ENCODE measurements around the gene ESPN.

ESPN gene

GRCh38 chr1:6500544-6501278 is 76.1 kb downstream of the ESPN start:
- no peak for DNase-seq

DNA sequence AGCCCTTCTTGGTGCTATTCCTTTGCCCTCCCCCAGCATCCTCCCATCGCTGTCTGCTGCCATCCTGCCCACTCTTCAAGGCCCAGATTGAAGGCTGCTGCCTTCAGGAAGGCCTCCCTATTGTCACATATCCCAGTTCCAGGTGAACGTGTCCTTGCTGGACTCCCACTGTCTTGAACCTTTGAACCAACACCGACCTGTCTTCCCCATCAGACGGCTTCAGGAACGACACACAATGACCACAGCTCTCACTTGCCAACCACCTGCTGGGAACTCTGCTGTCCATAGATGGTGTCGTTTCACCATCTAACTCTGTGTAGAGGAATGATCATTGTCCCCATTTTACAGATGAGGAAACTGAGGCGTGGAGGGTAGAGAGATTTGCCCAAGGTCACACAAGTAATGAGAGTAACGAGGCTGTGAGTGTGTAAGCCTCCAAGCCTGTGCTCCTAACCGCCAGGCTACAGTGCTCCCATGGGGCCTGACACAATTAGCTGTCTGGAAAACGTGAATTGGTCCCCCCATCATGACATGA is 76.8 kb downstream of the ESPN start:
- no peak for DNase-seq

GRCh38 chr1:6502000-6502891 is 77.7 kb downstream of the ESPN start:
- DNase-seq: no peak

DNA sequence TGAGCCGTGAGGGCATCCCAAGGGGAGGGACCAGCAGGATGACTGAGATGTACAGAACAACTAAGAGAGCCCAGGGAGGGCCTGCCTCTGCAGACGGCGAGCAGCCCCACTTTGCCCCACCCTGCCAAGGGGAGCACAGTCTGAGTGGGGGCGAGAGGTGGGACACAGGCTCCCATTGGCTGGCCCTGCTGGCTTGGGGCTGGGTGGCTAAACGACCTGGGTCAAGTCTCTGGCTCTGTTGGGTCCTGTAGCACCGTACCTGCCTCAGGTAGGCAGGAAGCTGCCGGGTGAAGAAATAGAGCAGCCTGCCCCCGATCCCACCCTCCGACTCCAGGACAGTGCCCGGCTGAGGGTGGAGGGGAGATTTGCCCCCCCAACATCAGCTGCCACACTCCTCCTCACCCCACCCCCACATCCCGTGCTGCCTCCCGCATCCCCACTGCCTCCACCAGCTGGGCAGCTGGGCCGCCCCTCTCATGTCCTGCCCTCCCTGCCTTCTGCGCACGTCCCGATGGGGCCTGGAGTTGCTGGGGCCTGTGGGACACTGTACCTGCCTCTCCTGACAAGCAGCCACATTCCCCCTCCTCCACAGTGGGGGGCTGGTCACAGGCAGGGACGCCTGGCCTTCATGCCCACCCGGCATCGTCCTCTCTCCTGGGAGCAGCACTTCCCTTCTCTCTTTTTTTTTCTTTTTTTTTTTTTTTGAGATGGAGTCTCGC is 79.5 kb downstream of the ESPN start:
- no peak for DNase-seq

- no peak for DNase-seq
Measured at GRCh38 chr1:6504887-6505286, 80.3 kb downstream of the ESPN start.

DNA sequence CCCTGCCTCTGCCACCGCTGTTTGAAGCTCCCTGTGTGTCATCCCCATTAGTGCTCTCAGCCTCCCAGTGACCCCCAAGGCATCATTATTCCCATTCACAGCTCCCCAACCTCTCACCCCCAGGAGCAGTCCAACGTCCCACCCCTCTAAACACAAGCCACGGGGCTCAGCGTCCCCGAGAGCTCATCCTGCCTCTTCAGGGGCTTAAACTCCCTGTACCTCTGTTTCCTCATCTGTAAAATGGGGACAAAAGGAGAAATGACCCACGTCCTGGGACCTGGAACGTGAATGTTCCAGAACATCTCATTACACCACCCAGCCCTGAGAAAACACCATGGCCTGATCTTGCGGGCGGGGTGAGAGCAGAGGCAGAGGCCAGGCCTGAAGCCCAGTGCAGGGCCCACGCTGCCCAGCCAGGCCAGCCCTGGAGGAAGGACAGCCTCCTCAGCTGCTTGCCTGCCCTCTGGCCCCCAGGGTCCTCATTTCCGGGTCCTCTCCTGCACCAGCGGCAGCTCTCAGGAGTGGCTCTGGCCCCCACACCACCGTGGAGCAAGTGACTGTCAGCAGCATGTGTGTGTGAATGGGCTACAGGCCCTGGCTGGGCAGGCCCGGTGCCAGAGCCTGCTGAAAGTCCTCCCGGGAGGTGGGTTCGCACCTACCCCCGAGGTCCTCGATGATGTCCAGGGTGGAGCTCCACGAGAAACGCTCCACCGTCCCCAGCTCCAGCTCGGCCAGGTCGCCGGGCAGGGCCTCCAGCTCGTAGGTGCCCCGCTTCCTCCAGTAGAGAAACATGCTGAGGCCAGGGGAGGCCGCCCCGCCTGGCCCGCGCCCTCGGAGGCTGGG is 81.0 kb downstream of the ESPN start:
- DNase-seq: no peak

GRCh38 chr1:6506210-6507036 is 81.8 kb downstream of the ESPN start:
- no peak for DNase-seq

DNA sequence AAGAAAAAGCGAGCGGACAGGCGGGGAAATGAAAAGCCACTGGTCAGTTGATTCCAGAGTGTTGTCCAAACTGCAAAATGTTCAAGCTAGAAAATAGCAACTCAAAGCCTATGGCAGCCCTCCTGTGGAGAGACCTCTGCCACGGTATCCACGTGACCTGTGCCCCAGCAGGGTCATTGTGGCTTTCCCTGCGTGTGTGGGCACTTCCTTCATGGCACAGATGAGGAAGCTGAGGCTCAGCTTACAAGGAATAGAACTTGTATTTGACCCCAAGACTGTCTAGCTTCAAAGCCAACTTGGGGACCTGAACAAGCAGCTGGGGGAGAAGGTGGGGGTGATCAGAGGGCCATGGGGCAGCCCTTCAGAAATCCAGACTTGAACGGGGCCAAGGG is 82.5 kb downstream of the ESPN start:
- DNase-seq: no peak

DNA sequence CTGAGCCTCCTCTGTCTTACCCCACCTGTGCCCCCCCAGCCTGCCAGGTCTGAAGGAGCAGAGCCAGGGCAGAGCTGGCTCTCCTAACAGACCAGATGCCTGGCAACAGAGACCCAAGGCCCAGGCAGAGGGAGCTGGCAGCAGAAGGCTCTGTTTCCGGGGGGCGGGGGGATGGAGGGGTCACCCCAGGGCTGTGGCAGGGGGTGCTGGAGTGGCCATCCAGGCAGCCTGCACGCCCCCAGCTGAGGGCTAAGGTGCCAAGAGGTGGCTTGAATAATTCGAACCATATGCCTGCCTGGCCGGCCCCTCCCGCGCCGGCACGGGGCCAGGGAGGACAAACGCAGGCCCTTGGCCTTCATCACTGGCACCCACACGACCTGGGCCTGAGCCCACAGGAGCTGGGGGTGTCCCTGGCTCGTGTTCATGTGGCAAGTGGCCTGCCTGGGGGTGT is 82.9 kb downstream of the ESPN start:
- DNase-seq: no peak

- DNase-seq: no peak
Measured at GRCh38 chr1:6508154-6508815, 83.7 kb downstream of the ESPN start.

DNA sequence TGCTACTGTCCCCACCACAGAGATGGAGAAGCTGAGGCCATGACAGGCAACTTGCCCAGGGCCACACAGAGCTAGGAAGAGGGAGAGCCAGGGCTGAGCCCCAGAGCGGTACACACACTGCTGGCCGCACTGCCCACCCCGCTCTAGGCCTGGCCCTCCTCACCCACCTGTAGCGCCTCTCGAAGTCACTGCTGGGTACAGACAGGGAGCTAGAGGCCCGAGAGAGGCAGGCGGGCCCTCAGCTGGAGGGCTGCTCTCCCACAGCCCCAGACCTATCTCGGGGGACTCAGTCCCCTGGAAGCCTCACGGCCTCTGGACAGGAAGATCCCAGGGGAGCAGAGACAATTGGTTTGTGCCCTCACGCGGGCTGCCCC is 84.2 kb downstream of the ESPN start:
- DNase-seq: no peak

- no peak for DNase-seq
Measured at GRCh38 chr1:6509220-6509918, 84.8 kb downstream of the ESPN start.

DNA sequence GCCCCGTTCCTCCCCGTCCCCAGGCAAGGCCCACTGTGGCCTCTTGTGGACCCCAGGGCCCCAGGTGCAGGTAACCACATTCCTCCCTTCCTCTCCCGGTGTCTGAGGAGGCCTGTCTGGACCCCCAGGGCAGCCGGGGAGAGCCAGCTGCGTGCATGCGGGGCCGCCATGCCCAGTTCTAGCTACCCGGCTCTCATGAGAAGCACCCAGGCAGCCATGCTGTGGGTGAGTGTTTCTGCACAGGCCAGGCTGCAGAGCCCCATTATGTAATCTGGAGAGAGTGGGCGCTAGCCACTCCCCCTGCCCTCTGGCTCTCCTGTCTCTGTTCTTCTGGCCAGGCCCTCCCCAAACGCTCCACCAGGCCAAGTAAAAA is 85.3 kb downstream of the ESPN start:
- DNase-seq: no peak

DNA sequence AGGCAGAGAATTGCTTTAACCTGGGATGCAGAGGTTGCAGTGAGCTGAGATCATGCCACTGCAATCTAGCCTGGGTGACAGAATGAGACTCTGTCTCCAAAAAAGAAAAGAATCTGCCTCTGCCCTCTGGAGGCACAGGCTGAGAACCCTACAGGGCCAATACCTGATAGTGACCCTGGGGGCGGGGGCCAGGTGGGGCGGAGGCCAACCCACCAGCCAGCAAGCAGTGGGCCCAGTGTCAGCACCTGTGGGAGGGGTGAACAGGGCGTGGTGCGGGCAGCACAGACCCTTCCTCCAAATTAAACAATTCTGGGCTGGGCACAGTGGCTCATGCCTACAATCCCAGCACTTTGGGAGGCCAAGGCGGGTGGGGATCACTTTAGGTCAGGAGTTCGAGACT is 85.9 kb downstream of the ESPN start:
- no peak for DNase-seq
